ENCODE results near the gene IDH3B. TPM values are rescaled to one million over a fixed set of nuclear protein-coding genes. Genes with fewer than 3 reads are reported as not detected.

The IDH3B gene
- total and polyA plus RNA-seq, 2 of the 13 experiments (the other 11 are each of a cell fraction or from before 2014, with no cell fraction given): 215 to 254 TPM

DNA sequence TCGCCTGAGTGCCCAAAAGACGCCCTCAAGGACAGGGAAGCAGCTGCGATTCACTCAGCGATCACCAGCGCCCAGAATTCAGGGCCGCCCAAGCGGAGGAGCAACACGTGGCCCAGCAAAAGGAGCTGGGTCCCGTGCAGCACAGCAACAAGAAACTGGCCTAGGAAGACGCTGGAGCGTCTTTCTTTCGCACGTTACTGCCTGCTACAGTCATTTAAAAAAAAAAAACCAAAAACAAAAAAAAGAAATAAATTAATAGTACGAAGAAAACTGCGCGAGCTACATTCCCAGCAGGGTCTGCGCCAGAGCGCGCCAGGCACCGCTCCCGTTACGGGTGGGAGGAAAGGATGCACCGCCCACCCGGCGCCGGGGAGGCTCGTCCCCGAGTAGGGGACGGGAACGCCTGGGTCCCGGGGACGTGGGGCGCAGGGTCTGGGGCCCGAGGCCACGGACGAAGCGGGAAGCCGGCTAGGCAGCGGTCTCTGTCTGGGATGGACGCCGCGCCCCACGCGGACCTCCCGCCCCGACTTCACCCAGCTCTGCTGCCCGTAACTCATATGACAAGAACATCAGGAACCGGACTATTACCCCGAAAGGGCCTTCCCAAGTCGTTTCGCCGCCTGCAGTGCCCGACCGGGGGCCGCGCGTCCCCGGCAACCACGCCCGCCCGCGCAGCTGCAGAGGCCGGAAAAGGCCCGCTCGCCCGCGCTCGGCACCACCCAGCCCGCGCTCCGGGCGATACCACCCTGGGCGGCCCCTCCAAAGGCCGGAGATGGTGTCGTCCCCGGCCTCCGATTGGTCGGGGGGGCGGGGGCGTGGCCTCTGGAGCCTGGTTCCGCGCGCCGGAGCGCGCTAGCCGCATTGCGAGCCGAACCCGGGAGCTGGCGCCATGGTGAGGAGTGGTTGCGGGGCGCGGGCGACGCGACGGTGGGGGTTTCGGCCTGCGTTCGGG is 12.0 kb downstream of the IDH3B start, which contains the start of gene NOP56 (continued):
- TF ChIP-seq, protein P1, sequence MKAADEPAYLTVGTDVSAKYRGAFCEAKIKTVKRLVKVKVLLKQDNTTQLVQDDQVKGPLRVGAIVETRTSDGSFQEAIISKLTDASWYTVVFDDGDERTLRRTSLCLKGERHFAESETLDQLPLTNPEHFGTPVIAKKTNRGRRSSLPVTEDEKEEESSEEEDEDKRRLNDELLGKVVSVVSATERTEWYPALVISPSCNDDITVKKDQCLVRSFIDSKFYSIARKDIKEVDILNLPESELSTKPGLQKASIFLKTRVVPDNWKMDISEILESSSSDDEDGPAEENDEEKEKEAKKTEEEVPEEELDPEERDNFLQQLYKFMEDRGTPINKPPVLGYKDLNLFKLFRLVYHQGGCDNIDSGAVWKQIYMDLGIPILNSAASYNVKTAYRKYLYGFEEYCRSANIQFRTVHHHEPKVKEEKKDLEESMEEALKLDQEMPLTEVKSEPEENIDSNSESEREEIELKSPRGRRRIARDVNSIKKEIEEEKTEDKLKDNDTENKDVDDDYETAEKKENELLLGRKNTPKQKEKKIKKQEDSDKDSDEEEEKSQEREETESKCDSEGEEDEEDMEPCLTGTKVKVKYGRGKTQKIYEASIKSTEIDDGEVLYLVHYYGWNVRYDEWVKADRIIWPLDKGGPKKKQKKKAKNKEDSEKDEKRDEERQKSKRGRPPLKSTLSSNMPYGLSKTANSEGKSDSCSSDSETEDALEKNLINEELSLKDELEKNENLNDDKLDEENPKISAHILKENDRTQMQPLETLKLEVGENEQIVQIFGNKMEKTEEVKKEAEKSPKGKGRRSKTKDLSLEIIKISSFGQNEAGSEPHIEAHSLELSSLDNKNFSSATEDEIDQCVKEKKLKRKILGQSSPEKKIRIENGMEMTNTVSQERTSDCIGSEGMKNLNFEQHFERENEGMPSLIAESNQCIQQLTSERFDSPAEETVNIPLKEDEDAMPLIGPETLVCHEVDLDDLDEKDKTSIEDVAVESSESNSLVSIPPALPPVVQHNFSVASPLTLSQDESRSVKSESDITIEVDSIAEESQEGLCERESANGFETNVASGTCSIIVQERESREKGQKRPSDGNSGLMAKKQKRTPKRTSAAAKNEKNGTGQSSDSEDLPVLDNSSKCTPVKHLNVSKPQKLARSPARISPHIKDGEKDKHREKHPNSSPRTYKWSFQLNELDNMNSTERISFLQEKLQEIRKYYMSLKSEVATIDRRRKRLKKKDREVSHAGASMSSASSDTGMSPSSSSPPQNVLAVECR (CRISPR knock-in tag; IDR thresholded peaks at IDR 0.05; ENCODE audit: borderline replicate concordance): peak; percentile 98
- TF ChIP-seq SPEN (CRISPR knock-in tag; IDR thresholded peaks at IDR 0.05; ENCODE audit: low read depth) (peak; percentile 97), ZNF17 (CRISPR knock-in tag; IDR thresholded peaks at IDR 0.05) (peak; percentile 9; the same call in 1 of the 2 replicates), ZNF713 (CRISPR knock-in tag; IDR thresholded peaks at IDR 0.05) (peak; percentile 46), ZNF383 (CRISPR knock-in tag; IDR thresholded peaks at IDR 0.05; ENCODE audit: borderline replicate concordance) (no peak; the same call in 1 of the 2 replicates), MED13 (CRISPR knock-in tag; IDR thresholded peaks at IDR 0.05) (peak; percentile 41; the same call in 1 of the 2 replicates), PCBP1 (IDR thresholded peaks at IDR 0.05; ENCODE audit: borderline replicate concordance, low read depth, low read length) (0 out of 2 replicates have a peak, but pooled peaks have one; percentile 49), ZNF510 (CRISPR knock-in tag; IDR thresholded peaks at IDR 0.05; ENCODE audit: low read depth) (peak; percentile 26; the same call in 1 of the 2 replicates), ZNF451 (CRISPR knock-in tag; IDR thresholded peaks at IDR 0.05) (peak; percentile 93; the same call in 1 of the 2 replicates), KDM4B (CRISPR knock-in tag; IDR thresholded peaks at IDR 0.05) (peak; percentile 77), TFDP1 (CRISPR knock-in tag; IDR thresholded peaks at IDR 0.05; ENCODE audit: borderline replicate concordance) (peak; percentile 91), KLF13 (CRISPR knock-in tag; IDR thresholded peaks at IDR 0.05) (no peak; the same call in 1 of the 2 replicates), SSRP1 (CRISPR knock-in tag; IDR thresholded peaks at IDR 0.05) (0 out of 2 replicates have a peak, but pooled peaks have one; percentile 62), ADNP (CRISPR knock-in tag; IDR thresholded peaks at IDR 0.05) (no peak), PAWR (CRISPR knock-in tag; IDR thresholded peaks at IDR 0.05; ENCODE audit: borderline replicate concordance) (peak; percentile 86; the same call in 1 of the 2 replicates), ELK4 (CRISPR knock-in tag; IDR thresholded peaks at IDR 0.05; ENCODE audit: borderline replicate concordance) (no peak; the same call in 1 of the 2 replicates)
- TF ChIP-seq, protein P2, sequence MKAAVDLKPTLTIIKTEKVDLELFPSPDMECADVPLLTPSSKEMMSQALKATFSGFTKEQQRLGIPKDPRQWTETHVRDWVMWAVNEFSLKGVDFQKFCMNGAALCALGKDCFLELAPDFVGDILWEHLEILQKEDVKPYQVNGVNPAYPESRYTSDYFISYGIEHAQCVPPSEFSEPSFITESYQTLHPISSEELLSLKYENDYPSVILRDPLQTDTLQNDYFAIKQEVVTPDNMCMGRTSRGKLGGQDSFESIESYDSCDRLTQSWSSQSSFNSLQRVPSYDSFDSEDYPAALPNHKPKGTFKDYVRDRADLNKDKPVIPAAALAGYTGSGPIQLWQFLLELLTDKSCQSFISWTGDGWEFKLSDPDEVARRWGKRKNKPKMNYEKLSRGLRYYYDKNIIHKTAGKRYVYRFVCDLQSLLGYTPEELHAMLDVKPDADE (CRISPR knock-in tag; IDR thresholded peaks at IDR 0.05): peak; percentile 44
- TF ChIP-seq, protein P3, sequence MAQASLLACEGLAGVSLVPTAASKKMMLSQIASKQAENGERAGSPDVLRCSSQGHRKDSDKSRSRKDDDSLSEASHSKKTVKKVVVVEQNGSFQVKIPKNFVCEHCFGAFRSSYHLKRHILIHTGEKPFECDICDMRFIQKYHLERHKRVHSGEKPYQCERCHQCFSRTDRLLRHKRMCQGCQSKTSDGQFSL (CRISPR knock-in tag; IDR thresholded peaks at IDR 0.05): no peak
- TF ChIP-seq, protein P4, sequence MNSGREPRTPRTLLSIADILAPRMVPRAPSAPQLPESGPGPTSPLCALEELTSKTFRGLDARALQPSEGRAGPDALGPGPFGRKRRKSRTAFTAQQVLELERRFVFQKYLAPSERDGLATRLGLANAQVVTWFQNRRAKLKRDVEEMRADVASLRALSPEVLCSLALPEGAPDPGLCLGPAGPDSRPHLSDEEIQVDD (CRISPR knock-in tag; IDR thresholded peaks at IDR 0.05; ENCODE audit: borderline replicate concordance): peak; percentile 90; the same call in 1 of the 2 replicates

Measured in HepG2 (cell line).